ENCODE measurements around the gene RCL1. TPM values are rescaled to one million over a fixed set of nuclear protein-coding genes. Genes with fewer than 3 reads are reported as not detected.

Gene RCL1
- total RNA-seq, 1 experiment from 2014 or later = 34.4 TPM

DNA sequence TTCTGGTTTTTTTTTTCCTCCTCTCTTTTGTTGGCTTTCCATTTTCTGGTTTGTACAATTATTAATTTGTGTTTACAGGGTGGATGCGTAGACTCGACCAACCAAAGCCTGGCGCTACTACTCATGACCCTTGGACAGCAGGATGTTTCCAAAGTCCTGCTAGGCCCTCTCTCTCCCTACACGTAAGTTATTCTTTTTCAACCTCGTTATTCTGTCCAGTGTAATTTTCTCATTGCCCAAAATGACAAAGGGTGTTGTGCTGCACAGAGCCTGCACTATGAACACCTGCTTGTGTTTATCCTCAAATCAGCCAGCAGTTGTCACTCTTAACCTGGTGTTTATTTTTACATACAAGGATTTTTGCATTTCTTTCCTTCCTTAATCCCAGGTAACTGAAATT is 56.6 kb downstream of the RCL1 start:
- peaks cover 0 to 5% of the 10 kb centered on the region in 2 experiments; a peak in 3 of 4 replicates for H3K4me1 Mint-ChIP-seq
- no peaks in the 10 kb centered on the region for H3K9me3 ChIP-seq (ENCODE audit: control insufficient read depth, low read depth, low read length)
- no peak overlapping the region for H3K4ac ChIP-seq (ENCODE audit: low read depth, low read length)
- H3K27me3 Mint-ChIP-seq (ENCODE audit: low read depth) = no peaks in the 10 kb centered on the region
- no peaks in the 10 kb centered on the region for H3K9me3 Mint-ChIP-seq
- DNase-seq = no peak
- no peak overlapping the region for H3K27ac ChIP-seq (ENCODE audit: insufficient read length, low read depth, low read length)
- H3K27me3 ChIP-seq (ENCODE audit: insufficient read depth, low read length) = no peaks in the 10 kb centered on the region
- H4K20me1 ChIP-seq (ENCODE audit: control insufficient read depth, insufficient read depth, insufficient read length) = no peaks in the 10 kb centered on the region
- no peak overlapping the region for H2BK120ac ChIP-seq (ENCODE audit: low read depth, low read length, poor library complexity, severe bottlenecking)
- no peaks in the 10 kb centered on the region for H3K79me1 ChIP-seq (ENCODE audit: insufficient read depth, low read depth, low read length, poor library complexity, severe bottlenecking)
- no peaks in the 10 kb centered on the region; the same call in 1 of the 2 replicates for H3K79me2 ChIP-seq (ENCODE audit: insufficient read depth, low read length)
- H2AFZ ChIP-seq (ENCODE audit: low read length) = no peak overlapping the region
- WGBS (ENCODE audit: extremely low coverage, insufficient read length, low lambda C conversion rate) = no CpG with 5 or more reads among the region's 5 CpGs
- peaks cover 16 to 41% (median 27%) of the 10 kb centered on the region in 3 experiments; a peak in 6 of 7 replicates for H3K36me3 Mint-ChIP-seq (ENCODE audit: insufficient read depth in 1 of 3, low read depth in 3 of 3)
- H3K4me1 ChIP-seq (ENCODE audit: insufficient read depth, low read length) = no peaks in the 10 kb centered on the region
- no peak overlapping the region for H3K18ac ChIP-seq (ENCODE audit: insufficient read length, low read depth, low read length)
- no peak overlapping the region for H2BK20ac ChIP-seq (ENCODE audit: low read depth, low read length, poor library complexity, severe bottlenecking)
- H2BK15ac ChIP-seq (ENCODE audit: low read depth, low read length) = no peak overlapping the region
- no peak overlapping the region for H2AK5ac ChIP-seq (ENCODE audit: insufficient read length, low read length)
- H3T11ph ChIP-seq (ENCODE audit: low read length) = no peak overlapping the region
- no peak overlapping the region for H3K27ac Mint-ChIP-seq
- no peak overlapping the region for H4K8ac ChIP-seq (replicated peaks; ENCODE audit: insufficient read length, low read depth, low read length)
- no peak overlapping the region for H2BK5ac ChIP-seq (ENCODE audit: insufficient read length, low read length)
- H3K9ac ChIP-seq (ENCODE audit: extremely low read depth, insufficient read length, low read length) = no peak overlapping the region
- H3K14ac ChIP-seq (ENCODE audit: insufficient read depth, low read length) = no peak overlapping the region
- H4K5ac ChIP-seq (ENCODE audit: insufficient read length, low read depth, low read length) = no peak overlapping the region
- H4K91ac ChIP-seq (ENCODE audit: insufficient read length, low read depth, low read length) = no peak overlapping the region
- no peaks in the 10 kb centered on the region for H3K23me2 ChIP-seq (ENCODE audit: insufficient read length, low read depth, low read length, poor library complexity, severe bottlenecking)
- H2BK12ac ChIP-seq (ENCODE audit: insufficient read length, low read depth, low read length) = no peak overlapping the region
- H3K4me3 Mint-ChIP-seq = no peak overlapping the region
- H3K56ac ChIP-seq (ENCODE audit: insufficient read length, low read depth, low read length) = no peak overlapping the region
- TF ChIP-seq, protein P1, sequence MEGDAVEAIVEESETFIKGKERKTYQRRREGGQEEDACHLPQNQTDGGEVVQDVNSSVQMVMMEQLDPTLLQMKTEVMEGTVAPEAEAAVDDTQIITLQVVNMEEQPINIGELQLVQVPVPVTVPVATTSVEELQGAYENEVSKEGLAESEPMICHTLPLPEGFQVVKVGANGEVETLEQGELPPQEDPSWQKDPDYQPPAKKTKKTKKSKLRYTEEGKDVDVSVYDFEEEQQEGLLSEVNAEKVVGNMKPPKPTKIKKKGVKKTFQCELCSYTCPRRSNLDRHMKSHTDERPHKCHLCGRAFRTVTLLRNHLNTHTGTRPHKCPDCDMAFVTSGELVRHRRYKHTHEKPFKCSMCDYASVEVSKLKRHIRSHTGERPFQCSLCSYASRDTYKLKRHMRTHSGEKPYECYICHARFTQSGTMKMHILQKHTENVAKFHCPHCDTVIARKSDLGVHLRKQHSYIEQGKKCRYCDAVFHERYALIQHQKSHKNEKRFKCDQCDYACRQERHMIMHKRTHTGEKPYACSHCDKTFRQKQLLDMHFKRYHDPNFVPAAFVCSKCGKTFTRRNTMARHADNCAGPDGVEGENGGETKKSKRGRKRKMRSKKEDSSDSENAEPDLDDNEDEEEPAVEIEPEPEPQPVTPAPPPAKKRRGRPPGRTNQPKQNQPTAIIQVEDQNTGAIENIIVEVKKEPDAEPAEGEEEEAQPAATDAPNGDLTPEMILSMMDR (conservative IDR thresholded peaks at IDR 0.05) = no peak
- no peak overlapping the region for H3K4me2 ChIP-seq (ENCODE audit: insufficient read depth, insufficient read length, low read length)
- no peak overlapping the region for H3K23ac ChIP-seq (ENCODE audit: insufficient read length, low read depth, low read length)
